A673 (cell line): ENCODE results near the gene GCNT4. TPM values are rescaled to one million over a fixed set of nuclear protein-coding genes. Genes with fewer than 3 reads are reported as not detected.

ENCODE experiments used
- BruUV-seq: library from RNA; stranded (reverse); fragments of 400-500 nt; replicated peaks from 2 replicates; lab custom pipeline; 2021; lab: Mats Ljungman, UMichigan
- CTCF ChIA-PET: fragments of 300-600 bp; sonication (Branson Sonifier 250); formaldehyde crosslinking; loops from one replicate; lab custom pipeline; 2022; ENCODE audit warnings: antibody characterized with exemption; lab: Charles Lee
- POLR2A ChIA-PET: fragments of 300-600 bp; sonication (Branson Sonifier 250); formaldehyde crosslinking; loops from one replicate; lab custom pipeline; 2022; ENCODE audit warnings: antibody characterized with exemption; ENCODE audit not compliant: low non-redundant PET; lab: Charles Lee
- DNase-seq: peaks from one replicate; pipeline ENCODE4 v3.0.0-alpha.2; 2015; ENCODE audit warnings: low spot score
- H3K27ac ChIP-seq: fragments of 200-600 bp; sonication (generic); 2 replicates; pipeline ENCODE4 v1.5.1; 2016; ENCODE audit warnings: mixed run types, low read depth, mild to moderate bottlenecking, mixed read lengths, antibody characterized with exemption, low read length; ENCODE audit not compliant: poor library complexity, severe bottlenecking
- H3K27me3 ChIP-seq: fragments of 200-600 bp; sonication (generic); replicated peaks from 2 replicates; pipeline ENCODE4 v1.6.1; 2017; ENCODE audit warnings: mixed run types, low read depth, mild to moderate bottlenecking, mixed read lengths, antibody characterized with exemption, low read length; ENCODE audit not compliant: insufficient read depth, poor library complexity
- H3K36me3 ChIP-seq: fragments of 200-600 bp; sonication (generic); 2 replicates; pipeline ENCODE4 v1.6.1; 2016; ENCODE audit warnings: mixed run types, mild to moderate bottlenecking, mixed read lengths, antibody characterized with exemption, low read length; ENCODE audit not compliant: insufficient read depth, poor library complexity, severe bottlenecking
- H3K4me1 ChIP-seq: fragments of 200-600 bp; sonication (generic); 2 replicates; pipeline ENCODE4 v1.6.1; 2017; ENCODE audit warnings: mixed run types, mild to moderate bottlenecking, mixed read lengths, antibody characterized with exemption, low read length; ENCODE audit not compliant: insufficient read depth, poor library complexity, severe bottlenecking
- H3K4me3 ChIP-seq: fragments of 200-600 bp; sonication (generic); 2 replicates; pipeline ENCODE4 v1.5.1; 2016; ENCODE audit warnings: low read depth, mixed run types, mild to moderate bottlenecking, mixed read lengths, low read length; ENCODE audit not compliant: poor library complexity, severe bottlenecking
- H3K9me3 ChIP-seq: fragments of 200-600 bp; sonication (generic); 2 replicates; pipeline ENCODE4 v1.6.1; 2016; ENCODE audit warnings: mixed run types, low read depth, mild to moderate bottlenecking, mixed read lengths, antibody characterized with exemption, low read length; ENCODE audit not compliant: poor library complexity, severe bottlenecking
- EZH2 ChIP-seq: fragments of 200-600 bp; sonication (generic); IDR thresholded peaks from 2 replicates; pipeline ENCODE4 v1.6.1; 2017; ENCODE audit warnings: borderline replicate concordance, low read depth, mild to moderate bottlenecking, mixed read lengths, antibody characterized with exemption, low read length; ENCODE audit not compliant: poor library complexity, severe bottlenecking
- intact Hi-C: fragments of 100-400 bp; cut with micrococcal nuclease; formaldehyde crosslinking; loops from one replicate; pipeline ENCODE4 v1.10.0; 2022; ENCODE audit not compliant: unreplicated experiment
- total RNA-seq: library from RNA; stranded (reverse); gene quantifications from 2 replicates; pipeline ENCODE4 v1.2.3, GENCODE V29; 2021
- TF ChIP-seq, protein P1 (sequence below): fragments of 300-800, 200-600 bp; sonication (generic); conservative IDR thresholded peaks from 2 replicates; pipeline ENCODE4 v1.5.1; 2017; ENCODE audit warnings: low read depth, mild to moderate bottlenecking, antibody characterized with exemption, low read length, moderate library complexity, mixed read lengths

The GCNT4 gene
- total RNA-seq, 1 experiment from 2014 or later, result 2.5 TPM

DNA sequence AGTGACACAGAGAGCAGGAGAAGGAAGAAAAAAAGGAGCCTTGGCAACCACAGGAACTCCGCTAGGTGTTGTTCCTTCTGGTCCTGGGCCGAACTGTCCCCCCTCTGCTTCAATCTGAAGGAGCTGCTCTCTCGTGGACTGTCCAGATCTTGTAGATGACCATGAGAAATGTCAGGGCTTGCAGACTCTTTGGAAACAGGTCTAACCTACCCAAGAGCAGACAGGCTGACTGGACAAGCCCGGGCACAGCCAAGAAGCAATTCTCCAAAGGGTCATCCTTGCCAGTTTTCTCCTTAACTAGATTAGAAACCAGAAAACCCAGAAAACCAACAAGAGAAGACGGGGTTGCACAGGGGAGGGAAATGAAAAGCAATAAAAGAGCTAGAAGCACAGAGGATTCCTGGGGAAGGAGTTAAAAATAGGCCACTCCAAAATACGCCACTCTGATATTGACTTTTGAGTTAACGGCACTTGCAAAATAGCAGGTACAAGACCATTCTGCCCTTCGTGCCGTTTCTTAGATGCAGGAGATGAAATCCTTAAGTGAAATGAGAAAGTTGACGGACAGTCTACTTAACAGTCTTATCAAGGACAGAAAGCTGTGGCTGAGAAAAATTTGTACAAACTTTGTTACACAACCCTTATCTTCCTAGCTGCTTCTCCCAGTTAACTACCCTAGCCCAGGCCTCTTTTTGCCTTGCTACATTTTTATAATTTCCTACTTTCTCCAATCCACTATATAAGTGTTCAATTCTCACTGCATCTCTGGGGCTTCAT is 5.8 kb downstream of the GCNT4 start:
- Histone ChIP-seq H3K27ac (no peak overlapping the region), H3K4me3 (no peak overlapping the region), H3K4me1 (peaks cover 3% of the 10 kb centered on the region), H3K27me3 (peaks cover under 1% of the 10 kb centered on the region), H3K36me3 (no peaks in the 10 kb centered on the region), H3K9me3 (no peaks in the 10 kb centered on the region)
- BruUV-seq, result no TSS peak
- intact Hi-C loops, result loop anchor here (5.0 kb wide), 1 partner anchor 191 kb away; the partner anchor contains the start of gene ANKRD31
- ChIA-PET CTCF (no interaction called here), POLR2A (no interaction called here)
- no peak for DNase-seq
- no peak for TF ChIP-seq EZH2
- TF ChIP-seq, protein P1, sequence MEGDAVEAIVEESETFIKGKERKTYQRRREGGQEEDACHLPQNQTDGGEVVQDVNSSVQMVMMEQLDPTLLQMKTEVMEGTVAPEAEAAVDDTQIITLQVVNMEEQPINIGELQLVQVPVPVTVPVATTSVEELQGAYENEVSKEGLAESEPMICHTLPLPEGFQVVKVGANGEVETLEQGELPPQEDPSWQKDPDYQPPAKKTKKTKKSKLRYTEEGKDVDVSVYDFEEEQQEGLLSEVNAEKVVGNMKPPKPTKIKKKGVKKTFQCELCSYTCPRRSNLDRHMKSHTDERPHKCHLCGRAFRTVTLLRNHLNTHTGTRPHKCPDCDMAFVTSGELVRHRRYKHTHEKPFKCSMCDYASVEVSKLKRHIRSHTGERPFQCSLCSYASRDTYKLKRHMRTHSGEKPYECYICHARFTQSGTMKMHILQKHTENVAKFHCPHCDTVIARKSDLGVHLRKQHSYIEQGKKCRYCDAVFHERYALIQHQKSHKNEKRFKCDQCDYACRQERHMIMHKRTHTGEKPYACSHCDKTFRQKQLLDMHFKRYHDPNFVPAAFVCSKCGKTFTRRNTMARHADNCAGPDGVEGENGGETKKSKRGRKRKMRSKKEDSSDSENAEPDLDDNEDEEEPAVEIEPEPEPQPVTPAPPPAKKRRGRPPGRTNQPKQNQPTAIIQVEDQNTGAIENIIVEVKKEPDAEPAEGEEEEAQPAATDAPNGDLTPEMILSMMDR, result no peak

- ChIA-PET POLR2A (no interaction called here), CTCF (no interaction called here)
- no peak for DNase-seq
- no TSS peak for BruUV-seq
- no peak overlapping the region for H3K4me3 ChIP-seq
- H3K9me3 ChIP-seq, result no peaks in the 10 kb centered on the region
- no peak overlapping the region for H3K27ac ChIP-seq
- no peaks in the 10 kb centered on the region for H3K36me3 ChIP-seq
- intact Hi-C loops, result loop anchor here (5.0 kb wide), 1 partner anchor 192 kb away; the partner anchor contains the start of gene ANKRD31
- H3K4me1 ChIP-seq, result peaks cover 3% of the 10 kb centered on the region
- no peaks in the 10 kb centered on the region for H3K27me3 ChIP-seq
- no peak for TF ChIP-seq EZH2
Observed at GRCh38 chr5:75045071-75045470, 7.3 kb downstream of the GCNT4 start.

- no TSS peak for BruUV-seq
- intact Hi-C loops, result no loop called here
- ChIA-PET POLR2A (no interaction called here), CTCF (no interaction called here)
- H3K9me3 ChIP-seq, result no peaks in the 10 kb centered on the region
- TF ChIP-seq, protein P1, result no peak
- TF ChIP-seq EZH2, result no peak
- peaks cover under 1% of the 10 kb centered on the region for H3K4me1 ChIP-seq
- no peak for DNase-seq
- no peak overlapping the region for H3K4me3 ChIP-seq
- H3K36me3 ChIP-seq, result no peaks in the 10 kb centered on the region
- H3K27me3 ChIP-seq, result no peaks in the 10 kb centered on the region
- no peak overlapping the region for H3K27ac ChIP-seq
Observed at GRCh38 chr5:75044406-75044805, 8.0 kb downstream of the GCNT4 start.
